Measurements from ENCODE around the gene GALNT9. TPM values are rescaled to one million over a fixed set of nuclear protein-coding genes. Genes with fewer than 3 reads are reported as not detected.

Gene GALNT9
- polyA plus RNA-seq, 3 donors, result not detected

- Histone ChIP-seq H3K9ac (ENCODE audit: insufficient read depth, low read length, poor library complexity, severe bottlenecking) (no peak overlapping the region), H3K36me3 (replicated peaks in 1 of 2; ENCODE audit: control insufficient read depth in 1 of 2, insufficient read depth in 2 of 2, low read length in 2 of 2) (no peaks in the 10 kb centered on the region), H2AFZ (ENCODE audit: insufficient read depth, low read depth, low read length, poor library complexity, severe bottlenecking) (no peak overlapping the region), H3K4me2 (replicated peaks; ENCODE audit: extremely low read depth, low read length, poor library complexity, severe bottlenecking) (no peak overlapping the region), H3K4me1 (ENCODE audit: control insufficient read depth in 1 of 2, insufficient read depth in 2 of 2, low read length in 2 of 2) (no peaks in the 10 kb centered on the region), H3K79me2 (ENCODE audit: insufficient read depth, low read length) (no peaks in the 10 kb centered on the region), H3K27me3 (ENCODE audit: control insufficient read depth in 2 of 2, insufficient read depth in 2 of 2, low read length in 2 of 2) (no peaks in the 10 kb centered on the region), H4K20me1 (ENCODE audit: insufficient read depth, low read length) (no peaks in the 10 kb centered on the region), H3K4me3 (replicated peaks in 1 of 3; ENCODE audit: low read depth in 2 of 3, low read length in 3 of 3) (no peak overlapping the region), H3K27ac (ENCODE audit: low read depth in 1 of 2, low read length in 2 of 2) (no peak overlapping the region), H3K9me3 (replicated peaks in 1 of 2; ENCODE audit: control insufficient read depth in 1 of 2, insufficient read depth in 1 of 2, low read length in 2 of 2) (peaks cover 19 to 35% of the 10 kb centered on the region in 2 donors)
- Mint-ChIP-seq H3K36me3 (no peaks in the 10 kb centered on the region), H3K27me3 (ENCODE audit: low read depth in 3 of 3) (peaks cover 3 to 13% (median 4%) of the 10 kb centered on the region in 3 donors), H3K9me3 (peaks cover 17 to 49% (median 19%) of the 10 kb centered on the region in 7 donors), H3K4me1 (no peaks in the 10 kb centered on the region), H3K27ac (no peak overlapping the region), H3K4me3 (no peak overlapping the region)
- no peak for DNase-seq
- intact Hi-C loops (cut with micrococcal nuclease), result no loop called here
- 86% methylated on average over 14 of the region's 21 CpGs for WGBS (ENCODE audit: insufficient coverage)
- TF ChIP-seq, protein P1, sequence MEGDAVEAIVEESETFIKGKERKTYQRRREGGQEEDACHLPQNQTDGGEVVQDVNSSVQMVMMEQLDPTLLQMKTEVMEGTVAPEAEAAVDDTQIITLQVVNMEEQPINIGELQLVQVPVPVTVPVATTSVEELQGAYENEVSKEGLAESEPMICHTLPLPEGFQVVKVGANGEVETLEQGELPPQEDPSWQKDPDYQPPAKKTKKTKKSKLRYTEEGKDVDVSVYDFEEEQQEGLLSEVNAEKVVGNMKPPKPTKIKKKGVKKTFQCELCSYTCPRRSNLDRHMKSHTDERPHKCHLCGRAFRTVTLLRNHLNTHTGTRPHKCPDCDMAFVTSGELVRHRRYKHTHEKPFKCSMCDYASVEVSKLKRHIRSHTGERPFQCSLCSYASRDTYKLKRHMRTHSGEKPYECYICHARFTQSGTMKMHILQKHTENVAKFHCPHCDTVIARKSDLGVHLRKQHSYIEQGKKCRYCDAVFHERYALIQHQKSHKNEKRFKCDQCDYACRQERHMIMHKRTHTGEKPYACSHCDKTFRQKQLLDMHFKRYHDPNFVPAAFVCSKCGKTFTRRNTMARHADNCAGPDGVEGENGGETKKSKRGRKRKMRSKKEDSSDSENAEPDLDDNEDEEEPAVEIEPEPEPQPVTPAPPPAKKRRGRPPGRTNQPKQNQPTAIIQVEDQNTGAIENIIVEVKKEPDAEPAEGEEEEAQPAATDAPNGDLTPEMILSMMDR (IDR thresholded peaks at IDR 0.05), result no peak
Measured at GRCh38 chr12:132309596-132310086, 19.7 kb downstream of the GALNT9 start.

DNA sequence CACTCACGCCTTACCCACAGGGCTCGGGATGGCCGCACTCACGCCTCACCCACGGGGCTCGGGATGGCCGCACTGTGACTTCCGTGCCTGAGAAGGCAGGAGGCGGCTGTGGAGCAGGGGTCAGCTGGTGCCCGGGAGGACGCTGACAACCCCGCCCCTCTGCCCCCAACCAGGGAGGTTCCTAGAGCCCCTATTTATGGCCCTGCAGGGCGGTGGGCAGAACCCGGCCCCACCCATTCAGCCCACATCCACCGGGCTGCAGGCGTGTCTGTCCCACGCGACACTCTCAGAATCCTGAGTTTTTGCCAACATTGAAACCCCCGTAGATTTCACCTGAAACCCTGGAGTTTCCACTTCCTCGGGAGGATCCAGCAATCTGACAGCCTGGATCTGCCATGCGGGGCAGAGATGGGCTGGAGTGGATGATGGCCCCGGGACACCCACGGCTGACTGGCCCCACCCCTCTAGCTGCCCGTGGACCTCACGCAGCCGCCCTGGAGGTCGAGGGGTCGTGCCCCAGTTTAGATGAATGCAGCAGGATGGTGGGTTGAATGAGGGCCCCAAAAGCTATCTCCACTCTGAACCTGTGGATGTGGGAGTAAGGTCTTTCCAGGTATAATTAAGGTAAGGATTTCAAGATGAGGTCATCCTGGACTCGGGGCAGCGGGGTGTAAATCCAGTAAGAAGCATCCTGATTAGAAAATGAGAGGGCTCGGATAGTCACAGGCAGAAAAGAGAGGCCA is 20.4 kb downstream of the GALNT9 start:
- TF ChIP-seq, protein P1 (IDR thresholded peaks at IDR 0.05), result no peak
- WGBS (ENCODE audit: insufficient coverage), result 77% methylated on average over 31 of the region's 31 CpGs
- peaks cover 3 to 13% (median 4%) of the 10 kb centered on the region in 3 donors for H3K27me3 Mint-ChIP-seq (ENCODE audit: low read depth in 3 of 3)
- H3K36me3 Mint-ChIP-seq, result no peaks in the 10 kb centered on the region
- no peak overlapping the region for H3K27ac Mint-ChIP-seq
- no peaks in the 10 kb centered on the region for H3K36me3 ChIP-seq (replicated peaks in 1 of 2; ENCODE audit: control insufficient read depth in 1 of 2, insufficient read depth in 2 of 2, low read length in 2 of 2)
- H3K9me3 ChIP-seq (replicated peaks in 1 of 2; ENCODE audit: control insufficient read depth in 1 of 2, insufficient read depth in 1 of 2, low read length in 2 of 2), result peaks cover 19 to 35% of the 10 kb centered on the region in 2 donors
- H3K4me1 Mint-ChIP-seq, result no peaks in the 10 kb centered on the region
- no peaks in the 10 kb centered on the region for H4K20me1 ChIP-seq (ENCODE audit: insufficient read depth, low read length)
- no peak overlapping the region for H3K4me2 ChIP-seq (replicated peaks; ENCODE audit: extremely low read depth, low read length, poor library complexity, severe bottlenecking)
- no peak overlapping the region for H3K27ac ChIP-seq (ENCODE audit: low read depth in 1 of 2, low read length in 2 of 2)
- no peak overlapping the region for H2AFZ ChIP-seq (ENCODE audit: insufficient read depth, low read depth, low read length, poor library complexity, severe bottlenecking)
- DNase-seq, result no peak
- H3K4me3 Mint-ChIP-seq, result no peak overlapping the region
- intact Hi-C loops (cut with micrococcal nuclease), result no loop called here
- no peak overlapping the region for H3K9ac ChIP-seq (ENCODE audit: insufficient read depth, low read length, poor library complexity, severe bottlenecking)
- H3K9me3 Mint-ChIP-seq, result peaks cover 17 to 54% (median 19%) of the 10 kb centered on the region in 7 donors
- H3K79me2 ChIP-seq (ENCODE audit: insufficient read depth, low read length), result no peaks in the 10 kb centered on the region
- H3K4me1 ChIP-seq (ENCODE audit: control insufficient read depth in 1 of 2, insufficient read depth in 2 of 2, low read length in 2 of 2), result no peaks in the 10 kb centered on the region
- no peaks in the 10 kb centered on the region for H3K27me3 ChIP-seq (ENCODE audit: control insufficient read depth in 2 of 2, insufficient read depth in 2 of 2, low read length in 2 of 2)
- H3K4me3 ChIP-seq (replicated peaks in 1 of 3; ENCODE audit: low read depth in 2 of 3, low read length in 3 of 3), result no peak overlapping the region
